OCI-LY7 (cell line): Measurements from ENCODE around the gene ARHGEF17.

Experiments
- CTCF ChIP-seq: fragments of 200-600 bp; sonication (generic); conservative IDR thresholded peaks from 2 replicates; pipeline ENCODE4 v1.5.1; 2014; ENCODE audit warnings: mild to moderate bottlenecking, antibody characterized with exemption, low read length, moderate library complexity, mixed read lengths
- EZH2phosphoT487 ChIP-seq: fragments of 200-600 bp; sonication (generic); IDR thresholded peaks from 2 replicates; pipeline ENCODE4 v1.6.1; 2018; ENCODE audit warnings: low read depth, borderline replicate concordance, mild to moderate bottlenecking, mixed run types, antibody characterized with exemption, low read length, moderate library complexity, mixed read lengths

- TF ChIP-seq CTCF (no peak), EZH2phosphoT487 (no peak)
These were observed 47.0 kb downstream of the ARHGEF17 start for GRCh38 chr11:73355109-73355508.
